Stomach (tissue), 9 donors: ENCODE data around the gene ADGRF3. TPM values are rescaled to one million over a fixed set of nuclear protein-coding genes. Genes with fewer than 3 reads are reported as not detected.

Experiments
- DNase-seq, 2 donors: peaks; one replicate each; pipeline versions ENCODE4 v3.0.0 to v3.0.0-alpha.2; 2013 to 2019
- H3K27ac ChIP-seq, 5 donors: fragments of 200-600 bp in 4 of 5; sonication (generic) in 4 of 5; one replicate each; pipeline ENCODE4 v1.5.1; 2013 to 2019; ENCODE audit warnings: mild to moderate bottlenecking in 1 of 5, moderate library complexity in 1 of 5
- H3K27me3 ChIP-seq, 3 donors: fragments of 200-600 bp; sonication (generic); one replicate each; pipeline ENCODE4 v1.5.1; 2017 to 2019; ENCODE audit warnings: mixed run types in 1 of 3
- H3K36me3 ChIP-seq, 4 donors: fragments of 200-600 bp; sonication (generic); 1 replicate in 3 of 4; 2 replicates in 1 of 4; pipeline ENCODE4 v1.5.1; 2016 to 2019
- H3K4me1 ChIP-seq, 4 donors: fragments of 200-600 bp; sonication (generic); one replicate each; pipeline ENCODE4 v1.5.1; 2016 to 2019
- H3K4me3 ChIP-seq, 4 donors: fragments of 200-600 bp; sonication (generic) in 3 of 4; one replicate each; pipeline ENCODE4 v1.5.1; 2016 to 2019; ENCODE audit warnings: mild to moderate bottlenecking in 1 of 4
- H3K9me3 ChIP-seq, 4 donors: fragments of 200-600 bp; sonication (generic); one replicate each; pipeline ENCODE4 v1.5.1; 2016 to 2019
- CTCF ChIP-seq, 7 experiments: fragments of 450-650 bp in 4 of 7; fragments of 200-600 bp in 3 of 7; sonication (generic) in 3 of 7; IDR thresholded peaks; one replicate each; pipeline ENCODE4 v1.5.1; 2016 to 2019; ENCODE audit warnings: antibody characterized with exemption in 7 of 7, control low read depth in 2 of 7, mild to moderate bottlenecking in 1 of 7
- EP300 ChIP-seq: sonication (generic); formaldehyde crosslinking; IDR thresholded peaks from one replicate; pipeline ENCODE4 v1.6.1; 2017; ENCODE audit warnings: antibody characterized with exemption
- POLR2A ChIP-seq, 4 donors: fragments of 450-650 bp; IDR thresholded peaks; one replicate each; pipeline ENCODE4 v1.6.1; 2016; ENCODE audit warnings: antibody characterized with exemption in 4 of 4, control low read depth in 2 of 4, mild to moderate bottlenecking in 1 of 4, moderate library complexity in 1 of 4
- POLR2AphosphoS5 ChIP-seq, 3 donors: sonication (generic); formaldehyde crosslinking; IDR thresholded peaks; one replicate each; pipeline ENCODE4 v1.6.1; 2016; ENCODE audit warnings: antibody characterized with exemption in 3 of 3
- WGBS, 5 donors: extraction: QIAGEN DNeasy Blood & Tissue Kit in 3 of 5; methylation state at CpG; one replicate each; pipeline versions ENCODE4 v1.1.5 to v1.1.7; 2013 to 2018; 5-methylcytosine and 5-hydroxymethylcytosine counted together
- intact Hi-C: fragments of 100-400 bp; cut with DNase I; formaldehyde crosslinking; loops from one replicate; pipeline ENCODE4 v1.15.1; 2023; ENCODE audit warnings: low total_unique reads
- polyA plus RNA-seq, 3 donors: library from polyadenylated mRNA; stranded (reverse); fragments of 200-250 nt; gene quantifications; one replicate each; pipeline ENCODE4 v1.2.3, GENCODE V29; 2013
- total RNA-seq, 5 donors: library from RNA; depleted of rRNA; stranded (reverse); fragments of >200 nt; gene quantifications; one replicate each; pipeline versions ENCODE4 v1.1.0 to v1.2.3, GENCODE V29; 2014 to 2016
- donor health status: healthy with polysubstance abuse.
- donor health status: Bipolar disorder and iron deficiency.
- donor health status: healthy.

The ADGRF3 gene
- total and polyA plus RNA-seq, 8 donors = 0.05 to 0.31 (median 0.21) TPM; not detected in 4

GRCh38 chr2:26345545-26346453, 790 bp downstream of the ADGRF3 start, which contains the start of gene SELENOI:
TSS of gene SELENOI (plus strand) at chr2:26346143. CDS start at chr2:26346233, 90 bp downstream.
- intact Hi-C loops = no loop called here
- WGBS, 5 donors = 0 to 1% (median 0%) methylated on average over 55 to 80 of the region's 80 CpGs

GRCh38 chr2:26345283-26345544, 1.4 kb downstream of the ADGRF3 start:
- H3K27me3 ChIP-seq = no peaks in the 10 kb centered on the region
- H3K4me3 ChIP-seq = peak overlapping the region; percentile 72 to 91 (median 77)
- no peak for DNase-seq
- H3K36me3 ChIP-seq = no peaks in the 10 kb centered on the region
- 0 to 1% (median 0%) methylated on average over 9 of the region's 9 CpGs for WGBS, 5 donors
- intact Hi-C loops = no loop called here
- H3K4me1 ChIP-seq = peaks cover 15 to 35% (median 27%) of the 10 kb centered on the region in 4 donors
- no peaks in the 10 kb centered on the region for H3K9me3 ChIP-seq
- TF ChIP-seq EP300 (no peak), CTCF (IDR thresholded peaks at IDR 0.05) (no peak), POLR2A (IDR thresholded peaks at IDR 0.05) (no peak), POLR2AphosphoS5 (IDR thresholded peaks at IDR 0.05) (no peak)
- H3K27ac ChIP-seq = peak overlapping the region; percentile 89 to 96 (median 93)

More at GRCh38 chr2:26345545-26346453, 790 bp downstream of the ADGRF3 start, which contains the start of gene SELENOI:
- Histone ChIP-seq H3K9me3 (no peaks in the 10 kb centered on the region), H3K4me3 (peak within 1 kb of the TSS; percentile 72 to 91 (median 77)), H3K27ac (peak within 1 kb of the TSS; percentile 90 to 96 (median 93)), H3K36me3 (no peaks in the 10 kb centered on the region), H3K4me1 (peaks cover 15 to 35% (median 27%) of the 10 kb centered on the region in 4 donors), H3K27me3 (no peaks in the 10 kb centered on the region)
- DNase-seq = peak; percentile 99 to 100
- TF ChIP-seq EP300 (no peak), POLR2A (IDR thresholded peaks at IDR 0.05) (peak in 2 of 4 donors; percentile 91 to 92), CTCF (IDR thresholded peaks at IDR 0.05) (no peak), POLR2AphosphoS5 (IDR thresholded peaks at IDR 0.05) (peak; percentile 80 to 93 (median 89))

- Histone ChIP-seq H3K4me1 (peaks cover 15 to 35% (median 27%) of the 10 kb centered on the region in 4 donors), H3K9me3 (no peaks in the 10 kb centered on the region), H3K27ac (peak overlapping the region in 4 of 5 donors; percentile 90 to 96 (median 94)), H3K27me3 (no peaks in the 10 kb centered on the region), H3K4me3 (peak overlapping the region; percentile 72 to 91 (median 77)), H3K36me3 (no peaks in the 10 kb centered on the region)
- DNase-seq = peak in 1 of 2 donors; percentile 77
- intact Hi-C loops = no loop called here
- no peak for TF ChIP-seq EP300
- no peak for TF ChIP-seq POLR2AphosphoS5 (IDR thresholded peaks at IDR 0.05)
- TF ChIP-seq POLR2A (IDR thresholded peaks at IDR 0.05) = no peak
- no peak for TF ChIP-seq CTCF (IDR thresholded peaks at IDR 0.05)
- 30 to 37% (median 34%) methylated on average over 17 of the region's 17 CpGs for WGBS, 5 donors
Observed at GRCh38 chr2:26344581-26345282, 1.9 kb downstream of the ADGRF3 start.

- H3K4me3 ChIP-seq = no peak overlapping the region
- H3K36me3 ChIP-seq = no peaks in the 10 kb centered on the region
- no peak for DNase-seq
- H3K9me3 ChIP-seq = no peaks in the 10 kb centered on the region
- no peaks in the 10 kb centered on the region for H3K27me3 ChIP-seq
- WGBS, 5 donors = 59 to 72% (median 63%) methylated on average over 3 of the region's 3 CpGs
- TF ChIP-seq EP300 = no peak
- no peak for TF ChIP-seq POLR2AphosphoS5 (IDR thresholded peaks at IDR 0.05)
- TF ChIP-seq CTCF (IDR thresholded peaks at IDR 0.05) = no peak
- no peak for TF ChIP-seq POLR2A (IDR thresholded peaks at IDR 0.05)
- H3K27ac ChIP-seq = no peak overlapping the region
- intact Hi-C loops = no loop called here
- peaks cover 8 to 14% (median 13%) of the 10 kb centered on the region in 4 donors for H3K4me1 ChIP-seq
Observed at GRCh38 chr2:26340831-26341230, 5.8 kb downstream of the ADGRF3 start.
